Measurements from ENCODE around the gene SMIM12. TPM values are rescaled to one million over a fixed set of nuclear protein-coding genes. Genes with fewer than 3 reads are reported as not detected.

SMIM12 gene
- total RNA-seq, 1 experiment from 2014 or later = 19.3 TPM

DNA sequence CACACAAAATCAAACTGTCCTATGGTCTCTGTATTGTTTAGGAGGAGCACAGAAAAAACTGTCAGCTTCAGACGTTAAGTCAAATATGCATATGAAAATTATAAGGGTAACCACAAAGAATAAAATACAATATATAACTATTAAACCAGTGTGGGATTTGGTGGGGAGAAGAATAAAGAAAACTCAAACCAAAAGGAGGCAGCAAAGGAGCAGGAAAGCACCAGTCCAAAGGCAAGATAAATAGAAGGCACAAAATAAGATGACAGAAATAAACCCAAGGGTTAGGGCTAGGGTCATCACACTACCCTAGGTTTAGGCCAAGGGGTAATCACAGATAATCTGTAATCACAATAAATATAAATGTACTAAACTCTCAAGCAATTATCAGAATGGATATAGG, 37.1 kb upstream of the SMIM12 start:
- intact Hi-C loops (cut with micrococcal nuclease; ENCODE audit: unreplicated experiment) = no loop called here
- H3K4me3 ChIP-seq (ENCODE audit: low read depth, low read length) = no peak overlapping the region
- no peak for DNase-seq

GRCh38 chr1:34889705-34890104, 30.2 kb upstream of the SMIM12 start:
- Histone ChIP-seq H3K4me1 (no peaks in the 10 kb centered on the region), H3K9me3 (no peaks in the 10 kb centered on the region), H3K4me3 (ENCODE audit: low read depth, low read length) (no peak overlapping the region), H3K27me3 (replicated peaks; ENCODE audit: control insufficient read depth, insufficient read depth, low read length) (no peaks in the 10 kb centered on the region), H3K36me3 (ENCODE audit: control insufficient read depth, insufficient read depth, low read length) (no peaks in the 10 kb centered on the region)
- H3K4me3 Mint-ChIP-seq (ENCODE audit: unreplicated experiment) = no peak overlapping the region
- H3K9me3 Mint-ChIP-seq (ENCODE audit: unreplicated experiment) = peaks cover 11% of the 10 kb centered on the region
- no peak overlapping the region for H3K27ac Mint-ChIP-seq (ENCODE audit: unreplicated experiment)
- no peak for TF ChIP-seq CTCF (IDR thresholded peaks at IDR 0.05; ENCODE audit: insufficient read depth in 1 of 2, low read depth in 1 of 2, low read length in 1 of 2, severe bottlenecking in 1 of 2, unreplicated experiment in 1 of 2)
- no peaks in the 10 kb centered on the region for H3K36me3 Mint-ChIP-seq (ENCODE audit: insufficient read depth, unreplicated experiment)
- H3K4me1 Mint-ChIP-seq (ENCODE audit: low read depth, unreplicated experiment) = no peaks in the 10 kb centered on the region
- ChIA-PET CTCF (no interaction called here), POLR2A (no interaction called here)
- no peak for DNase-seq
- intact Hi-C loops (cut with micrococcal nuclease; ENCODE audit: unreplicated experiment) = no loop called here
- BruUV-seq (replicated peaks) = no TSS peak
- peaks cover 6% of the 10 kb centered on the region for H3K27me3 Mint-ChIP-seq (ENCODE audit: insufficient read depth, unreplicated experiment)

More for the DNA sequence above, 37.1 kb upstream of the SMIM12 start:
- H3K36me3 ChIP-seq (ENCODE audit: control insufficient read depth, insufficient read depth, low read length) = no peaks in the 10 kb centered on the region
- BruUV-seq (replicated peaks) = no TSS peak
- TF ChIP-seq CTCF (IDR thresholded peaks at IDR 0.05; ENCODE audit: insufficient read depth in 1 of 2, low read depth in 1 of 2, low read length in 1 of 2, severe bottlenecking in 1 of 2, unreplicated experiment in 1 of 2) = no peak
- H3K27me3 ChIP-seq (replicated peaks; ENCODE audit: control insufficient read depth, insufficient read depth, low read length) = no peaks in the 10 kb centered on the region
- no peaks in the 10 kb centered on the region for H3K9me3 ChIP-seq
- H3K4me3 Mint-ChIP-seq (ENCODE audit: unreplicated experiment) = no peak overlapping the region
- no peaks in the 10 kb centered on the region for H3K4me1 ChIP-seq
- H3K36me3 Mint-ChIP-seq (ENCODE audit: insufficient read depth, unreplicated experiment) = no peaks in the 10 kb centered on the region
- ChIA-PET CTCF (no interaction called here), POLR2A (no interaction called here)
- no peak overlapping the region for H3K27ac Mint-ChIP-seq (ENCODE audit: unreplicated experiment)
- H3K9me3 Mint-ChIP-seq (ENCODE audit: unreplicated experiment) = peaks cover 9% of the 10 kb centered on the region
- peaks cover 20% of the 10 kb centered on the region for H3K27me3 Mint-ChIP-seq (ENCODE audit: insufficient read depth, unreplicated experiment)
- H3K4me1 Mint-ChIP-seq (ENCODE audit: low read depth, unreplicated experiment) = no peaks in the 10 kb centered on the region

DNA sequence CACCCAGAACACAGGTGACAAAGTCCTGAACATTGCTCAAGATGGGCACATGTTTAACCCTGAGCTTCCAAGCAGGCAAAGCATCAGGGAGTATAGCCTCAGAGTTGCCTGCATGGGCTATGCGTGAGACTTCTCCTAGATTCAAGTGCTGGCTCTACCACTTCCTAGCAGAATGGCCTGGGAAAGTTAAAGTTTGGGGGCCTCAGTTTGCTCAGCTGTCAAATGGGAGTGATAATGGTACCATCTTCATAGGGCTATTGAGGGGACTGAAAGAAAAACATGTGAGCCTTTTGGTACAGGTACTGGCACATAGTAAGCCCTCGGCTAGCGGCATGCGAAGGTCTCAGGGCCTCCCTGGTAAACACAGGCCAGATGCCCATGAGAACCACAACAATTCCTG, 28.0 kb upstream of the SMIM12 start:
- Histone ChIP-seq H3K9me3 (no peaks in the 10 kb centered on the region), H3K36me3 (ENCODE audit: control insufficient read depth, insufficient read depth, low read length) (no peaks in the 10 kb centered on the region), H3K4me1 (no peaks in the 10 kb centered on the region), H3K4me3 (ENCODE audit: low read depth, low read length) (no peak overlapping the region), H3K27me3 (replicated peaks; ENCODE audit: control insufficient read depth, insufficient read depth, low read length) (no peaks in the 10 kb centered on the region)
- H3K9me3 Mint-ChIP-seq (ENCODE audit: unreplicated experiment) = peaks cover 11% of the 10 kb centered on the region
- TF ChIP-seq CTCF (IDR thresholded peaks at IDR 0.05; ENCODE audit: insufficient read depth in 1 of 2, low read depth in 1 of 2, low read length in 1 of 2, severe bottlenecking in 1 of 2, unreplicated experiment in 1 of 2) = no peak
- no peak for DNase-seq
- H3K36me3 Mint-ChIP-seq (ENCODE audit: insufficient read depth, unreplicated experiment) = no peaks in the 10 kb centered on the region
- intact Hi-C loops (cut with micrococcal nuclease; ENCODE audit: unreplicated experiment) = no loop called here
- BruUV-seq (replicated peaks) = no TSS peak
- peaks cover 15% of the 10 kb centered on the region for H3K27me3 Mint-ChIP-seq (ENCODE audit: insufficient read depth, unreplicated experiment)
- no peaks in the 10 kb centered on the region for H3K4me1 Mint-ChIP-seq (ENCODE audit: low read depth, unreplicated experiment)
- ChIA-PET POLR2A (no interaction called here), CTCF (no interaction called here)
- H3K27ac Mint-ChIP-seq (ENCODE audit: unreplicated experiment) = no peak overlapping the region
- H3K4me3 Mint-ChIP-seq (ENCODE audit: unreplicated experiment) = no peak overlapping the region

All from Caco-2 (cell line).